CD14-positive monocyte (primary cell): ENCODE measurements around the gene UGT1A8. TPM values are rescaled to one million over a fixed set of nuclear protein-coding genes. Genes with fewer than 3 reads are reported as not detected.

Source experiments
- DNase-seq, 3 donors: peaks; one replicate each; pipeline ENCODE4 v3.0.0-alpha.2; 2011 to 2022
- H2AFZ ChIP-seq: 2 replicates; pipeline ENCODE4 v1.6.0; 2012; ENCODE audit warnings: mild to moderate bottlenecking, low read depth, low read length, inconsistent platforms; ENCODE audit not compliant: insufficient read depth, poor library complexity, severe bottlenecking
- H3K27ac ChIP-seq, 2 donors: 1 replicate in 1 of 2; 2 replicates in 1 of 2; pipeline ENCODE4 v1.5.1; 2012 to 2013; ENCODE audit warnings: low read length in 2 of 2, control low read depth in 1 of 2, inconsistent platforms in 1 of 2, low read depth in 1 of 2, mild to moderate bottlenecking in 1 of 2
- H3K27me3 ChIP-seq, 2 donors: one replicate each; pipeline versions ENCODE4 v1.6.0 to v1.6.1; 2011 to 2013; ENCODE audit warnings: low read length in 2 of 2; ENCODE audit not compliant: control insufficient read depth in 2 of 2, insufficient read depth in 2 of 2
- H3K36me3 ChIP-seq, 2 donors: replicated peaks in 1 of 2; 1 replicate in 1 of 2; 2 replicates in 1 of 2; pipeline versions ENCODE4 v1.5.1 to v1.6.1; 2012 to 2013; ENCODE audit warnings: low read length in 2 of 2, control low read depth in 1 of 2, inconsistent platforms in 1 of 2, mild to moderate bottlenecking in 1 of 2; ENCODE audit not compliant: insufficient read depth in 2 of 2, control insufficient read depth in 1 of 2
- H3K4me1 ChIP-seq, 2 donors: 1 replicate in 1 of 2; 2 replicates in 1 of 2; pipeline versions ENCODE4 v1.5.1 to v1.6.1; 2012 to 2013; ENCODE audit warnings: low read length in 2 of 2, control low read depth in 1 of 2, inconsistent platforms in 1 of 2, mild to moderate bottlenecking in 1 of 2, moderate library complexity in 1 of 2; ENCODE audit not compliant: insufficient read depth in 2 of 2, control insufficient read depth in 1 of 2
- H3K4me2 ChIP-seq: replicated peaks from 2 replicates; pipeline ENCODE3; 2012; ENCODE audit warnings: low read length, moderate library complexity, mild to moderate bottlenecking; ENCODE audit not compliant: poor library complexity, severe bottlenecking; ENCODE audit errors: extremely low read depth
- H3K4me3 ChIP-seq, 3 experiments: fragments of 200-600 bp in 1 of 3; sonication (generic) in 1 of 3; replicated peaks in 1 of 3; 1 replicate in 2 of 3; 2 replicates in 1 of 3; pipeline ENCODE4 v1.5.1; 2011 to 2013; ENCODE audit warnings: low read length in 3 of 3, mild to moderate bottlenecking in 3 of 3, control low read depth in 2 of 3, low read depth in 2 of 3, inconsistent platforms in 1 of 3, moderate library complexity in 1 of 3
- H3K79me2 ChIP-seq: 2 replicates; pipeline ENCODE4 v1.6.0; 2012; ENCODE audit warnings: mild to moderate bottlenecking, control low read depth, inconsistent platforms, low read length, moderate library complexity; ENCODE audit not compliant: insufficient read depth
- H3K9ac ChIP-seq: 2 replicates; pipeline ENCODE4 v1.6.0; 2017; ENCODE audit warnings: low read length, mild to moderate bottlenecking; ENCODE audit not compliant: insufficient read depth, poor library complexity, severe bottlenecking
- H3K9me3 ChIP-seq, 2 donors: replicated peaks in 1 of 2; 1 replicate in 1 of 2; 2 replicates in 1 of 2; pipeline versions ENCODE4 v1.5.1 to v1.6.1; 2012 to 2013; ENCODE audit warnings: low read length in 2 of 2, control low read depth in 1 of 2; ENCODE audit not compliant: control insufficient read depth in 1 of 2, insufficient read depth in 1 of 2
- H4K20me1 ChIP-seq: 2 replicates; pipeline ENCODE4 v1.6.0; 2012; ENCODE audit warnings: mild to moderate bottlenecking, low read length, control low read depth, moderate library complexity; ENCODE audit not compliant: insufficient read depth
- H3K27ac Mint-ChIP-seq, 7 donors: one replicate each; pipeline ENCODE4 v1.8.0; 2020; ENCODE audit warnings: mild to moderate bottlenecking in 7 of 7, mixed read lengths in 7 of 7, moderate library complexity in 6 of 7, inconsistent platforms in 2 of 7
- H3K27me3 Mint-ChIP-seq, 3 donors: one replicate each; pipeline ENCODE4 v1.8.0; 2021 to 2022; ENCODE audit warnings: low read depth in 3 of 3, mild to moderate bottlenecking in 3 of 3, mixed read lengths in 3 of 3, moderate library complexity in 3 of 3, inconsistent platforms in 1 of 3
- H3K36me3 Mint-ChIP-seq, 2 donors: one replicate each; pipeline ENCODE4 v1.8.0; 2020; ENCODE audit warnings: mixed read lengths in 2 of 2, inconsistent platforms in 1 of 2, mild to moderate bottlenecking in 1 of 2
- H3K4me1 Mint-ChIP-seq: one replicate; pipeline ENCODE4 v1.8.0; 2020; ENCODE audit warnings: mild to moderate bottlenecking, mixed read lengths
- H3K4me3 Mint-ChIP-seq, 2 donors: one replicate each; pipeline ENCODE4 v1.8.0; 2020; ENCODE audit warnings: mild to moderate bottlenecking in 2 of 2, mixed read lengths in 2 of 2, moderate library complexity in 1 of 2
- H3K9me3 Mint-ChIP-seq, 7 donors: one replicate each; pipeline ENCODE4 v1.8.0; 2020 to 2022; ENCODE audit warnings: mixed read lengths in 7 of 7, mild to moderate bottlenecking in 6 of 7, moderate library complexity in 6 of 7, inconsistent platforms in 2 of 7
- CTCF ChIP-seq: fragments of 200-600 bp; IDR thresholded peaks from one replicate; pipeline ENCODE4 v1.8.0; 2022; ENCODE audit warnings: antibody characterized with exemption, mild to moderate bottlenecking
- WGBS: methylation state at CpG from one replicate; pipeline ENCODE4 v1.1.5; 2013; ENCODE audit warnings: missing lambda C conversion rate; ENCODE audit not compliant: insufficient coverage; 5-methylcytosine and 5-hydroxymethylcytosine counted together
- intact Hi-C, 2 donors: fragments of 100-400 bp; cut with micrococcal nuclease; formaldehyde crosslinking; loops; one replicate each; pipeline versions ENCODE4 v1.15.0 to v1.15.1; 2023
- polyA plus RNA-seq, 3 donors: library from polyadenylated mRNA; depleted of rRNA in 1 of 3; unstranded in 2 of 3; stranded (reverse) in 1 of 3; fragments of 300-500 nt in 2 of 3; fragments of >200 nt in 1 of 3; fragmentation: Illumina TruSeq in 2 of 3; gene quantifications; 1 replicate in 2 of 3; 2 replicates in 1 of 3; pipeline ENCODE4 v1.2.3, GENCODE V29; 2012 to 2021

The UGT1A8 gene
- polyA plus RNA-seq, 3 donors = not detected

GRCh38 chr2:233702238-233702637 is 84.8 kb downstream of the UGT1A8 start:
- no peak for TF ChIP-seq CTCF
- no peaks in the 10 kb centered on the region for H3K36me3 ChIP-seq
- H3K4me1 Mint-ChIP-seq = no peaks in the 10 kb centered on the region
- no peaks in the 10 kb centered on the region for H4K20me1 ChIP-seq
- WGBS = no CpG with 5 or more reads among the region's 3 CpGs
- no peak overlapping the region for H3K9ac ChIP-seq
- no peaks in the 10 kb centered on the region for H3K27me3 ChIP-seq
- H3K4me1 ChIP-seq = no peaks in the 10 kb centered on the region
- no peak overlapping the region for H3K4me3 Mint-ChIP-seq
- H3K36me3 Mint-ChIP-seq = no peaks in the 10 kb centered on the region
- no peaks in the 10 kb centered on the region for H3K79me2 ChIP-seq
- H3K4me2 ChIP-seq = no peak overlapping the region
- DNase-seq = no peak
- H3K27me3 Mint-ChIP-seq = peaks cover 0 to 3% (median 3%) of the 10 kb centered on the region in 3 donors
- H3K27ac Mint-ChIP-seq = no peak overlapping the region
- H3K4me3 ChIP-seq = no peak overlapping the region
- intact Hi-C loops = no loop called here
- no peak overlapping the region for H3K27ac ChIP-seq
- no peak overlapping the region for H2AFZ ChIP-seq
- H3K9me3 ChIP-seq = no peaks in the 10 kb centered on the region
- H3K9me3 Mint-ChIP-seq = peaks cover 0 to 4% (median 0%) of the 10 kb centered on the region in 7 donors

DNA sequence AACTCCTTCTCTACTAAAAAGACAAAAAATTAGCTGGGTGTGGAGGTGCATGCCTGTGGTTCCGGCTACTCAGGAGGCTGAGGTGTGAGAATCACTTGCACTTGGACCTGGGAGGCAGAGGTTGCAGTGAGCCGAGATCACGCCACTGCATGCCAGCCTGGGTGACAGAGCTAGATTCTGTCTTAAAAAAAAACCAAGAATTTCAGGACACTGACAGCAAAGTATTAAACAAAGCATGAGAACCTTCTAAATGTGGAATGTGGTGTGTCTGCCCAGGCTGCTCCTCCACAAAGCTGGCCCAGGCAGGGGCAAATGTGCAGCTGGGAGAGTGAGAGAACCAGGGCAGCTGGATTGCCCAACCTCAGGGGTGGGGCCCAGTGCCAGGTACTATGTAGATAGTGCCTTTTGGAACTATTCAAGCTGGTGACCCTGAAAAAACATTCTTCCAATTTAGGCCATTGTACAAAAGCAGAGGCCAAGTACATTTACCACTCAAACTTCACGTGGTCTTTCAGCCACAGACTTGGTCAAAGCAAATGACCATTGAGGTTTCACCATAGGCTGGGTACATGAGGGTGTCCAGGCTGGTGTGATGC is 88.6 kb downstream of the UGT1A8 start:
- Histone ChIP-seq H3K27ac (no peak overlapping the region), H4K20me1 (no peaks in the 10 kb centered on the region), H3K9me3 (no peaks in the 10 kb centered on the region), H3K36me3 (no peaks in the 10 kb centered on the region), H3K4me2 (no peak overlapping the region), H3K4me1 (no peaks in the 10 kb centered on the region), H3K79me2 (no peaks in the 10 kb centered on the region), H3K27me3 (no peaks in the 10 kb centered on the region), H2AFZ (no peak overlapping the region), H3K9ac (no peak overlapping the region), H3K4me3 (no peak overlapping the region)
- H3K27me3 Mint-ChIP-seq = peaks cover under 1 to 4% (median 4%) of the 10 kb centered on the region in 3 donors
- H3K27ac Mint-ChIP-seq = no peak overlapping the region
- no peak overlapping the region for H3K4me3 Mint-ChIP-seq
- no peak for DNase-seq
- H3K4me1 Mint-ChIP-seq = no peaks in the 10 kb centered on the region
- intact Hi-C loops = no loop called here
- no peaks in the 10 kb centered on the region for H3K36me3 Mint-ChIP-seq
- peaks cover 0 to 3% (median 0%) of the 10 kb centered on the region in 7 donors for H3K9me3 Mint-ChIP-seq
- TF ChIP-seq CTCF = no peak
- 0% methylated on average over 1 of the region's 4 CpGs for WGBS
